Ishikawa (cell line): ENCODE results near the gene MCF2L2.

ENCODE experiments used
- EP300 ChIP-seq: IDR thresholded peaks from 2 replicates; pipeline ENCODE4 v1.6.1; 2012; ENCODE audit warnings: borderline replicate concordance
- NFIC ChIP-seq: IDR thresholded peaks from 2 replicates; pipeline ENCODE4 v1.6.1; 2012

DNA sequence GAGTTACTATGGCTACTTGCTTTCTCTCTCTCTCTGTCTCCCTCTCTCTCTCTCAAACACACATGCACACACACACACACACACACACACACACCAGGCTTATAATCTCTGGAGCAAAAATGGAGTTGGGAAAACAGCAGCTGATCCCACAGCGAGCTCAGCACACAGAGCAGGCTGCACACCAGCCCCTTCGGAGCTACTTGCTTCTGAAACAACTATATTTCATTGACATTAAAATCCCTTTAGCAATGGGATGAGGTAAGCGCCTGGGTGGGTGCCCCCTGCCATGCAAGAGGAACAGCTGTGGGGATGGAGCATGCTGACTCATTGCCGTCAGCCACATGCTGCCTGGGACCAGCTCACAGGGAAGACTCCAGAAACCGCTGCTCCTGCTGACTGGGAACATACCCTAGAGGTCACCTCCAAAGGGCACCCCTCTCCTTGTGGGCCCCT lies 129.7 kb downstream of the MCF2L2 start:
- no peak for TF ChIP-seq NFIC
- no peak for TF ChIP-seq EP300
